GM19468 (cell line): Measurements from ENCODE around the gene TCF4.

ENCODE experiments used
- ATAC-seq: cut with Tn5 transposase; IDR thresholded peaks from one replicate; pipeline ENCODE4 v1.9.1; 2021; ENCODE audit warnings: mild to moderate bottlenecking, moderate library complexity, moderate number of reproducible peaks; ENCODE audit not compliant: unreplicated experiment; ENCODE audit errors: extremely low read depth

Gene TCF4

GRCh38 chr18:55549474-55550104 lies 38.4 kb downstream of the TCF4 start:
- no peak for ATAC-seq

GRCh38 chr18:55547705-55548056 lies 40.3 kb downstream of the TCF4 start:
- ATAC-seq = no peak

GRCh38 chr18:55546851-55547704 lies 40.9 kb downstream of the TCF4 start:
- ATAC-seq = no peak

- no peak for ATAC-seq
Measured at GRCh38 chr18:55544014-55544413, 44.0 kb downstream of the TCF4 start.

GRCh38 chr18:55543130-55543704 lies 44.8 kb downstream of the TCF4 start:
- ATAC-seq = no peak

- no peak for ATAC-seq
Measured at GRCh38 chr18:55541571-55541970, 46.4 kb downstream of the TCF4 start.

GRCh38 chr18:55539240-55539639 lies 48.8 kb downstream of the TCF4 start:
- no peak for ATAC-seq

- ATAC-seq = no peak
Measured at GRCh38 chr18:55534996-55535395, 53.0 kb downstream of the TCF4 start.

GRCh38 chr18:55534547-55534946 lies 53.4 kb downstream of the TCF4 start:
- ATAC-seq = no peak

GRCh38 chr18:55530166-55530565 lies 57.8 kb downstream of the TCF4 start:
- no peak for ATAC-seq

- ATAC-seq = no peak
Measured at GRCh38 chr18:55529581-55529980, 58.4 kb downstream of the TCF4 start.

- ATAC-seq = no peak
Measured at GRCh38 chr18:55525845-55526244, 62.1 kb downstream of the TCF4 start.

- no peak for ATAC-seq
Measured at GRCh38 chr18:55524353-55525073, 63.5 kb downstream of the TCF4 start.

GRCh38 chr18:55523001-55523400 lies 65.0 kb downstream of the TCF4 start:
- ATAC-seq = no peak

GRCh38 chr18:55522011-55522410 lies 66.0 kb downstream of the TCF4 start:
- peak; percentile 49 for ATAC-seq

- no peak for ATAC-seq
Measured at GRCh38 chr18:55517055-55517454, 70.9 kb downstream of the TCF4 start.

- no peak for ATAC-seq
Measured at GRCh38 chr18:55515941-55516710, 71.9 kb downstream of the TCF4 start.

- no peak for ATAC-seq
Measured at GRCh38 chr18:55515214-55515613, 72.8 kb downstream of the TCF4 start.

- ATAC-seq = no peak
Measured at GRCh38 chr18:55513161-55513560, 74.8 kb downstream of the TCF4 start.

- no peak for ATAC-seq
Measured at GRCh38 chr18:55511277-55511676, 76.7 kb downstream of the TCF4 start.
